T1000 (cell line): ENCODE results near the gene MPV17.
"Not testable (repeated sequence)": the region's sequence is repeated elsewhere in the genome, so short reads cannot be mapped to it uniquely, and the experiment has no call there.

ENCODE experiments used
- DNase-seq: peaks from one replicate; lab custom pipeline; 2025; ENCODE audit warnings: mixed read lengths; lab: John Stamatoyannopoulos, UW

Gene MPV17

GRCh38 chr2:27298391-27299080 is 24.4 kb downstream of the MPV17 start:
- DNase-seq, result no peak

- no peak for DNase-seq
These were observed 25.7 kb downstream of the MPV17 start for GRCh38 chr2:27297195-27297594.

- no peak for DNase-seq
These were observed 26.4 kb downstream of the MPV17 start for GRCh38 chr2:27296481-27296880.

- no peak for DNase-seq
These were observed 28.0 kb downstream of the MPV17 start for GRCh38 chr2:27294928-27295327.

- no peak for DNase-seq
These were observed 31.0 kb downstream of the MPV17 start for GRCh38 chr2:27291865-27292264.

GRCh38 chr2:27290549-27290948 is 32.3 kb downstream of the MPV17 start:
- DNase-seq, result no peak

GRCh38 chr2:27288610-27289009 is 34.3 kb downstream of the MPV17 start:
- DNase-seq, result no peak

GRCh38 chr2:27285481-27285880 is 37.4 kb downstream of the MPV17 start:
- no peak for DNase-seq

- no peak for DNase-seq
These were observed 37.9 kb downstream of the MPV17 start for GRCh38 chr2:27284996-27285395.

GRCh38 chr2:27282892-27283291 is 40.0 kb downstream of the MPV17 start:
- DNase-seq, result no peak

- no peak for DNase-seq
These were observed 40.9 kb downstream of the MPV17 start, which contains the start of gene TRIM54 for GRCh38 chr2:27281855-27282559. TRIM54 (plus strand) TSS chr2:27282429; CDS start chr2:27282732, 303 bp downstream.

- no peak for DNase-seq
These were observed 41.5 kb downstream of the MPV17 start for GRCh38 chr2:27281442-27281841.

GRCh38 chr2:27280826-27281225 is 42.1 kb downstream of the MPV17 start:
- DNase-seq, result no peak

- DNase-seq, result no peak
These were observed 44.9 kb downstream of the MPV17 start for GRCh38 chr2:27278010-27278409.

GRCh38 chr2:27275211-27276150 is 47.4 kb downstream of the MPV17 start, which contains the start of gene DNAJC5G:
DNAJC5G (plus strand) TSS chr2:27275433; CDS start chr2:27276729, 1,296 bp downstream.
- DNase-seq, result no peak

GRCh38 chr2:27272537-27273522 is 50.1 kb downstream of the MPV17 start:
- not testable (repeated sequence) for DNase-seq

- no peak for DNase-seq
These were observed 51.1 kb downstream of the MPV17 start for GRCh38 chr2:27271631-27272340.

- no peak for DNase-seq
These were observed 52.2 kb downstream of the MPV17 start for GRCh38 chr2:27270670-27271069.

GRCh38 chr2:27270131-27270530 is 52.8 kb downstream of the MPV17 start:
- no peak for DNase-seq

- not testable (repeated sequence) for DNase-seq
These were observed 54.6 kb downstream of the MPV17 start for GRCh38 chr2:27268296-27268695.

GRCh38 chr2:27265536-27265870 is 57.4 kb downstream of the MPV17 start:
- no peak for DNase-seq
